Hepatocyte (in vitro differentiated cells): Measurements from ENCODE around the gene ASXL1. TPM values are rescaled to one million over a fixed set of nuclear protein-coding genes. Genes with fewer than 3 reads are reported as not detected.

ENCODE experiments used
- DNase-seq: peaks from one replicate; pipeline ENCODE4 v3.0.0-alpha.2; 2016; ENCODE audit warnings: low spot score
- H2AFZ ChIP-seq: fragments of 200-600 bp; sonication (generic); 2 replicates; pipeline ENCODE4 v1.6.0; 2016; ENCODE audit warnings: antibody characterized with exemption, mild to moderate bottlenecking
- H3K27ac ChIP-seq: fragments of 200-600 bp; sonication (generic); 2 replicates; pipeline ENCODE4 v1.5.1; 2016; ENCODE audit warnings: mild to moderate bottlenecking
- H3K27me3 ChIP-seq: fragments of 200-600 bp; sonication (generic); 2 replicates; pipeline ENCODE4 v1.6.1; 2016
- H3K36me3 ChIP-seq: fragments of 200-600 bp; sonication (generic); replicated peaks from 2 replicates; pipeline ENCODE4 v1.5.1; 2016; ENCODE audit warnings: low read depth; ENCODE audit not compliant: insufficient read depth
- H3K4me1 ChIP-seq: fragments of 200-600 bp; sonication (generic); 2 replicates; pipeline ENCODE4 v1.5.1; 2016; ENCODE audit warnings: mild to moderate bottlenecking, moderate library complexity; ENCODE audit not compliant: insufficient read depth
- H3K4me2 ChIP-seq: fragments of 200-600 bp; sonication (generic); 2 replicates; pipeline ENCODE4 v1.6.0; 2016
- H3K4me3 ChIP-seq: fragments of 200-600 bp; sonication (generic); 2 replicates; pipeline ENCODE4 v1.5.1; 2016; ENCODE audit warnings: mild to moderate bottlenecking
- H3K79me2 ChIP-seq: fragments of 200-600 bp; sonication (generic); 2 replicates; pipeline ENCODE4 v1.6.0; 2017; ENCODE audit warnings: mild to moderate bottlenecking
- H3K9me2 ChIP-seq: fragments of 200-600 bp; sonication (generic); replicated peaks from 2 replicates; pipeline ENCODE4 v1.6.0; 2017; ENCODE audit warnings: mild to moderate bottlenecking; ENCODE audit not compliant: insufficient read depth
- H3K9me3 ChIP-seq: fragments of 200-600 bp; sonication (generic); 2 replicates; pipeline ENCODE4 v1.5.1; 2016; ENCODE audit warnings: low read depth, mild to moderate bottlenecking
- H4K20me1 ChIP-seq: fragments of 200-600 bp; sonication (generic); 2 replicates; pipeline ENCODE4 v1.6.0; 2016; ENCODE audit warnings: mild to moderate bottlenecking; ENCODE audit not compliant: insufficient read depth, poor library complexity, severe bottlenecking
- CTCF ChIP-seq: fragments of 200-600 bp; sonication (generic); IDR thresholded peaks from 2 replicates; pipeline ENCODE4 v1.5.1; 2016; ENCODE audit warnings: antibody characterized with exemption, mild to moderate bottlenecking; ENCODE audit not compliant: poor library complexity
- EZH2 ChIP-seq: fragments of 200-600 bp; sonication (generic); IDR thresholded peaks from 2 replicates; pipeline ENCODE4 v1.6.1; 2016; ENCODE audit warnings: antibody characterized with exemption, mild to moderate bottlenecking, borderline replicate concordance
- EZH2phosphoT487 ChIP-seq: fragments of 200-600 bp; sonication (generic); IDR thresholded peaks from one replicate; pipeline ENCODE4 v1.6.1; 2018; ENCODE audit warnings: antibody characterized with exemption, mild to moderate bottlenecking, low read depth, moderate library complexity; ENCODE audit not compliant: unreplicated experiment, severe bottlenecking
- WGBS: methylation state at CpG from one replicate; pipeline ENCODE4 v1.1.6; 2016; ENCODE audit warnings: low lambda C conversion rate; ENCODE audit errors: missing lambda C conversion rate; 5-methylcytosine and 5-hydroxymethylcytosine counted together
- polyA plus RNA-seq: library from polyadenylated mRNA; unstranded; fragments of >200 nt; fragmentation: Nextera tagmentation; extraction: Ambion mirVana; gene quantifications from 2 replicates; pipeline ENCODE4 v1.2.1, GENCODE V29; 2016
- total RNA-seq: library from RNA; depleted of rRNA; stranded (reverse); fragments of >200 nt; gene quantifications from 2 replicates; pipeline ENCODE4 v1.2.3, GENCODE V29; 2014

ASXL1 gene
- total and polyA plus RNA-seq, 2 experiments from 2014 or later = 82.0 to 95.6 TPM

GRCh38 chr20:32365564-32365963 is 7.4 kb downstream of the ASXL1 start:
- Histone ChIP-seq H3K4me3 (no peak overlapping the region), H3K9me3 (no peaks in the 10 kb centered on the region), H3K27ac (no peak overlapping the region), H3K79me2 (peaks cover 100% of the 10 kb centered on the region), H3K27me3 (no peaks in the 10 kb centered on the region), H3K9me2 (no peaks in the 10 kb centered on the region), H4K20me1 (peaks cover 90% of the 10 kb centered on the region), H3K36me3 (no peaks in the 10 kb centered on the region), H2AFZ (no peak overlapping the region), H3K4me2 (no peak overlapping the region), H3K4me1 (peaks cover 49% of the 10 kb centered on the region)
- TF ChIP-seq EZH2phosphoT487 (no peak), CTCF (no peak), EZH2 (no peak)
- no peak for DNase-seq
- WGBS = 88% methylated on average over 5 of the region's 5 CpGs

- Histone ChIP-seq H3K9me2 (no peaks in the 10 kb centered on the region), H3K9me3 (no peaks in the 10 kb centered on the region), H3K4me3 (no peak overlapping the region), H3K4me1 (peaks cover 45% of the 10 kb centered on the region), H3K27me3 (no peaks in the 10 kb centered on the region), H2AFZ (no peak overlapping the region), H3K4me2 (peak overlapping the region; percentile 44), H4K20me1 (peaks cover 83% of the 10 kb centered on the region), H3K36me3 (no peaks in the 10 kb centered on the region), H3K79me2 (peaks cover 100% of the 10 kb centered on the region), H3K27ac (peak overlapping the region; percentile 36)
- 97% methylated on average over 2 of the region's 2 CpGs for WGBS
- DNase-seq = no peak
- TF ChIP-seq EZH2phosphoT487 (no peak), EZH2 (no peak), CTCF (no peak)
Observed at GRCh38 chr20:32366380-32366779, 8.2 kb downstream of the ASXL1 start.

- Histone ChIP-seq H3K9me2 (no peaks in the 10 kb centered on the region), H3K79me2 (peaks cover 100% of the 10 kb centered on the region), H3K36me3 (peaks cover 4% of the 10 kb centered on the region), H3K4me3 (no peak overlapping the region), H2AFZ (no peak overlapping the region), H3K9me3 (no peaks in the 10 kb centered on the region), H3K27ac (peak overlapping the region; percentile 36), H3K4me2 (peak overlapping the region; percentile 44), H3K27me3 (no peaks in the 10 kb centered on the region), H4K20me1 (peaks cover 67% of the 10 kb centered on the region), H3K4me1 (peaks cover 39% of the 10 kb centered on the region)
- no peak for DNase-seq
- no peak for TF ChIP-seq EZH2phosphoT487
- TF ChIP-seq EZH2 = no peak
- TF ChIP-seq CTCF = no peak
Observed at GRCh38 chr20:32368323-32368722, 10.2 kb downstream of the ASXL1 start.

- peak overlapping the region; percentile 44 for H3K4me2 ChIP-seq
- H3K27ac ChIP-seq = peak overlapping the region; percentile 7
- no peaks in the 10 kb centered on the region for H3K27me3 ChIP-seq
- peaks cover 34% of the 10 kb centered on the region for H3K4me1 ChIP-seq
- H2AFZ ChIP-seq = no peak overlapping the region
- H3K36me3 ChIP-seq = peaks cover 4% of the 10 kb centered on the region
- H3K9me2 ChIP-seq = no peaks in the 10 kb centered on the region
- H3K9me3 ChIP-seq = no peaks in the 10 kb centered on the region
- no peak overlapping the region for H3K4me3 ChIP-seq
- 72% methylated on average over 6 of the region's 6 CpGs for WGBS
- no peak for DNase-seq
- no peak for TF ChIP-seq CTCF
- no peak for TF ChIP-seq EZH2phosphoT487
- no peak for TF ChIP-seq EZH2
- H4K20me1 ChIP-seq = peaks cover 61% of the 10 kb centered on the region
- H3K79me2 ChIP-seq = peaks cover 100% of the 10 kb centered on the region
Observed at GRCh38 chr20:32368925-32369324, 10.8 kb downstream of the ASXL1 start.
